ENCODE measurements around the gene BCDIN3D. TPM values are rescaled to one million over a fixed set of nuclear protein-coding genes. Genes with fewer than 3 reads are reported as not detected.

Gene BCDIN3D
- total RNA-seq, 1 donor = 5.4 TPM

GRCh38 chr12:49794021-49794420 is 48.9 kb downstream of the BCDIN3D start:
- Histone ChIP-seq H3K27me3 (ENCODE audit: insufficient read depth, low read length) (no peaks in the 10 kb centered on the region), H3K36me3 (ENCODE audit: insufficient read depth, low read length) (peaks cover 37% of the 10 kb centered on the region), H3K4me1 (ENCODE audit: insufficient read depth, low read length) (no peaks in the 10 kb centered on the region), H3K4me2 (ENCODE audit: insufficient read depth, low read length) (no peak overlapping the region), H3K9me3 (ENCODE audit: low read depth, low read length) (no peaks in the 10 kb centered on the region), H3K4me3 (ENCODE audit: insufficient read depth, low read length) (no peak overlapping the region), H4K20me1 (ENCODE audit: insufficient read depth, low read length) (no peaks in the 10 kb centered on the region), H3K27ac (ENCODE audit: low read depth, low read length) (no peak overlapping the region), H2AFZ (ENCODE audit: low read length) (no peak overlapping the region), H3K79me2 (ENCODE audit: insufficient read depth, low read length) (no peaks in the 10 kb centered on the region)
- TF ChIP-seq, protein P1, sequence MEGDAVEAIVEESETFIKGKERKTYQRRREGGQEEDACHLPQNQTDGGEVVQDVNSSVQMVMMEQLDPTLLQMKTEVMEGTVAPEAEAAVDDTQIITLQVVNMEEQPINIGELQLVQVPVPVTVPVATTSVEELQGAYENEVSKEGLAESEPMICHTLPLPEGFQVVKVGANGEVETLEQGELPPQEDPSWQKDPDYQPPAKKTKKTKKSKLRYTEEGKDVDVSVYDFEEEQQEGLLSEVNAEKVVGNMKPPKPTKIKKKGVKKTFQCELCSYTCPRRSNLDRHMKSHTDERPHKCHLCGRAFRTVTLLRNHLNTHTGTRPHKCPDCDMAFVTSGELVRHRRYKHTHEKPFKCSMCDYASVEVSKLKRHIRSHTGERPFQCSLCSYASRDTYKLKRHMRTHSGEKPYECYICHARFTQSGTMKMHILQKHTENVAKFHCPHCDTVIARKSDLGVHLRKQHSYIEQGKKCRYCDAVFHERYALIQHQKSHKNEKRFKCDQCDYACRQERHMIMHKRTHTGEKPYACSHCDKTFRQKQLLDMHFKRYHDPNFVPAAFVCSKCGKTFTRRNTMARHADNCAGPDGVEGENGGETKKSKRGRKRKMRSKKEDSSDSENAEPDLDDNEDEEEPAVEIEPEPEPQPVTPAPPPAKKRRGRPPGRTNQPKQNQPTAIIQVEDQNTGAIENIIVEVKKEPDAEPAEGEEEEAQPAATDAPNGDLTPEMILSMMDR (IDR thresholded peaks at IDR 0.05; ENCODE audit: extremely low read depth, low read depth, low read length) = no peak
- DNase-seq (ENCODE audit: insufficient read length, low spot score, missing footprints) = no peak

DNA sequence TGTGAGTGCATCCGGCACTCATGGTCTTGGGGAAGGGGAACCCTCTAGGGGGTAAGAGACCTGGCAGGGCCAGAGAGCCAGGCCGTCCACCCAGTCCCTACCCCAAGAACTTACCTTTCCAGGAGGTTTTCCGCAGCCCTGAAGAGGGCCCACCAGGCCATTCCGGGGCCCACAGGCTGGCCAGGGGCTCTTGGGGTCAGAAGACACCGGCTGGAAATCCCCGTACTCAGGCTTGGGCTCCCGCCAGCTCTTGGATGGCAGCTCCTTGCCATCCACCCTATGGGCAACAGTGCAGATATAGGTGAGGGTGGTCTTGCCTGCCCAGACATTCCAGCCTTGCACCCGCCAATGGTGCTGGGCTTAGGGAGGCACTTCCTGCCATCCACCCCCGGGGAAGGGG is 49.3 kb downstream of the BCDIN3D start:
- Histone ChIP-seq H3K27ac (ENCODE audit: low read depth, low read length) (no peak overlapping the region), H3K27me3 (ENCODE audit: insufficient read depth, low read length) (no peaks in the 10 kb centered on the region), H3K4me1 (ENCODE audit: insufficient read depth, low read length) (no peaks in the 10 kb centered on the region), H3K4me3 (ENCODE audit: insufficient read depth, low read length) (no peak overlapping the region), H3K9me3 (ENCODE audit: low read depth, low read length) (no peaks in the 10 kb centered on the region), H2AFZ (ENCODE audit: low read length) (no peak overlapping the region), H3K4me2 (ENCODE audit: insufficient read depth, low read length) (no peak overlapping the region), H3K36me3 (ENCODE audit: insufficient read depth, low read length) (peaks cover 35% of the 10 kb centered on the region), H4K20me1 (ENCODE audit: insufficient read depth, low read length) (no peaks in the 10 kb centered on the region), H3K79me2 (ENCODE audit: insufficient read depth, low read length) (no peaks in the 10 kb centered on the region)
- no peak for DNase-seq (ENCODE audit: insufficient read length, low spot score, missing footprints)
- TF ChIP-seq, protein P1 (IDR thresholded peaks at IDR 0.05; ENCODE audit: extremely low read depth, low read depth, low read length) = no peak

DNA sequence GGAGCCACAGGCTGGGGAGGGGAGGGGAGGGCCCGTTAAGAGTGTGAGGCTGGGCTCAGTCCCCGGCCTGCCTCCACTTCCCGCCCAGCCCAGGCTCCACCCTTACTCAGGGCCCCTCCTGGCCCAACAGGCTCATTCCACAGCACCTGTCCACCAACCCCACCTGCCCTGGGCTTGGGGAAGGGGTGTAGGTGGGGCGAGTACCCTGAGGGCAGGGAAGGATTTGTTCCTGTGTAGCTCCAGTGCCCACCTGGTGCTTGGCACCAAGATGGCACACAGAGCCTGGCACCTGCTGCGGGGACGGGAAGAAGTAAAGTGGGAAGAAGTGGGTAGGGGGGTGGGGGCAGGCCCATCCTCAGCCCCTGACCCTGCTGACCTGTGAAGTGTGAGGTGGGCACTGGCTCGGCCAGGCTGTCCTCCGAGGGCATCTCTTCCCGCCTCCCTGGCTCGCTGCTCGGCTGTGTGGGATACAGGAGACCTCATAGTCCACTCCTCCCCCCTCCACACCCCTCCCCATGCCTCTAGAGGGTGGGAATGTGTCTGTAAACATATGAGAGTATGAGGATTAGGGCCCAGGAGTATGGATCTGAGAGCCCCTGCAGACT is 49.8 kb downstream of the BCDIN3D start:
- Histone ChIP-seq H3K36me3 (ENCODE audit: insufficient read depth, low read length) (peaks cover 31% of the 10 kb centered on the region), H3K79me2 (ENCODE audit: insufficient read depth, low read length) (no peaks in the 10 kb centered on the region), H3K4me3 (ENCODE audit: insufficient read depth, low read length) (no peak overlapping the region), H3K9me3 (ENCODE audit: low read depth, low read length) (no peaks in the 10 kb centered on the region), H3K27me3 (ENCODE audit: insufficient read depth, low read length) (no peaks in the 10 kb centered on the region), H3K4me2 (ENCODE audit: insufficient read depth, low read length) (no peak overlapping the region), H2AFZ (ENCODE audit: low read length) (no peak overlapping the region), H3K27ac (ENCODE audit: low read depth, low read length) (no peak overlapping the region), H4K20me1 (ENCODE audit: insufficient read depth, low read length) (no peaks in the 10 kb centered on the region), H3K4me1 (ENCODE audit: insufficient read depth, low read length) (no peaks in the 10 kb centered on the region)
- DNase-seq (ENCODE audit: insufficient read length, low spot score, missing footprints) = no peak
- TF ChIP-seq, protein P1 (IDR thresholded peaks at IDR 0.05; ENCODE audit: extremely low read depth, low read depth, low read length) = no peak

- no peaks in the 10 kb centered on the region for H3K9me3 ChIP-seq (ENCODE audit: low read depth, low read length)
Observed at GRCh38 chr12:49792181-49792970, 50.5 kb downstream of the BCDIN3D start.

More at GRCh38 chr12:49792181-49792970, 50.5 kb downstream of the BCDIN3D start:
- H4K20me1 ChIP-seq (ENCODE audit: insufficient read depth, low read length) = no peaks in the 10 kb centered on the region
- peak; percentile 32 for DNase-seq (ENCODE audit: insufficient read length, low spot score, missing footprints)
- H3K4me3 ChIP-seq (ENCODE audit: insufficient read depth, low read length) = no peak overlapping the region
- no peaks in the 10 kb centered on the region for H3K79me2 ChIP-seq (ENCODE audit: insufficient read depth, low read length)
- H3K27me3 ChIP-seq (ENCODE audit: insufficient read depth, low read length) = no peaks in the 10 kb centered on the region
- peaks cover 28% of the 10 kb centered on the region for H3K36me3 ChIP-seq (ENCODE audit: insufficient read depth, low read length)
- TF ChIP-seq, protein P1 (IDR thresholded peaks at IDR 0.05; ENCODE audit: extremely low read depth, low read depth, low read length) = no peak
- H3K4me1 ChIP-seq (ENCODE audit: insufficient read depth, low read length) = no peaks in the 10 kb centered on the region
- no peak overlapping the region for H3K27ac ChIP-seq (ENCODE audit: low read depth, low read length)
- no peak overlapping the region for H2AFZ ChIP-seq (ENCODE audit: low read length)
- no peak overlapping the region for H3K4me2 ChIP-seq (ENCODE audit: insufficient read depth, low read length)
